HepG2 (cell line): ENCODE measurements around the gene ATP2B3. TPM values are rescaled to one million over a fixed set of nuclear protein-coding genes. Genes with fewer than 3 reads are reported as not detected.

Source experiments
- ATAC-seq: fragments of 200-7000 bp; cut with Tn5 transposase; 3 replicates; pipeline ENCODE4 v1.9.1; 2020; ENCODE audit warnings: mild to moderate bottlenecking, moderate library complexity
- BruUV-seq: library from RNA; stranded (reverse); fragments of 400-500 nt; replicated peaks from 2 replicates; lab custom pipeline; 2021; lab: Mats Ljungman, UMichigan
- CTCF ChIA-PET: fragments of 300-600 bp; formaldehyde crosslinking; extraction: SDS; loops from one replicate; lab custom pipeline; 2021; ENCODE audit warnings: low total read pairs, inconsistent platforms, low intra/inter-chr PET ratio; lab: Yijun Ruan, JAX
- POLR2A ChIA-PET: fragments of 350-600 bp; sonication (Branson Sonifier 250); formaldehyde crosslinking; loops from one replicate; lab custom pipeline; 2020; ENCODE audit warnings: antibody characterized with exemption, inconsistent platforms; lab: Yijun Ruan, JAX
- DNase-seq: peaks from one replicate; pipeline ENCODE4 v3.0.0-alpha.2; 2015; ENCODE audit warnings: low spot score
- FAIRE-seq: peaks from 3 replicates; lab custom pipeline; 2011; peaks lifted over from hg19 to GRCh38; lab: Jason Lieb, UNC
- H2AFZ ChIP-seq: one replicate; pipeline ENCODE4 v1.6.1; 2011; ENCODE audit warnings: low read length, inconsistent platforms
- H3K27ac ChIP-seq: fragments of 300-600 bp; 3 replicates; pipeline ENCODE4 v1.8.0; 2011; ENCODE audit warnings: mixed run types, mild to moderate bottlenecking, mixed read lengths, low read length, inconsistent platforms; ENCODE audit not compliant: insufficient read depth; ENCODE audit errors: extremely low read length
- H3K27me3 ChIP-seq, 2 experiments: fragments of 200-600 bp in 1 of 2; 2 replicates in 1 of 2; 3 replicates in 1 of 2; pipeline versions ENCODE4 v1.6.0 to v1.8.0; 2011; ENCODE audit warnings: low read length in 2 of 2, mild to moderate bottlenecking in 2 of 2, moderate library complexity in 2 of 2, inconsistent platforms in 1 of 2; ENCODE audit not compliant: insufficient read depth in 2 of 2, control insufficient read depth in 1 of 2
- H3K36me3 ChIP-seq, 2 experiments: fragments of 200-600 bp in 1 of 2; replicated peaks in 1 of 2; 2 replicates in 1 of 2; 3 replicates in 1 of 2; pipeline versions ENCODE4 v1.5.1 to v1.8.0; 2011; ENCODE audit warnings: low read length in 2 of 2, inconsistent platforms in 1 of 2; ENCODE audit not compliant: insufficient read depth in 2 of 2, control insufficient read depth in 1 of 2
- H3K4me1 ChIP-seq: 2 replicates; pipeline ENCODE4 v1.5.1; 2012; ENCODE audit warnings: low read length, inconsistent platforms; ENCODE audit not compliant: insufficient read depth
- H3K4me2 ChIP-seq: 2 replicates; pipeline ENCODE4 v1.6.0; 2011; ENCODE audit warnings: low read depth, low read length, inconsistent platforms
- H3K4me3 ChIP-seq, 3 experiments: fragments of 200-600 bp in 1 of 3; sonication (generic), shearing (Covaris generic) in 1 of 3; replicated peaks in 1 of 3; 2 replicates each; pipeline ENCODE4 v1.5.1; 2011 to 2016; ENCODE audit warnings: low read length in 3 of 3, inconsistent platforms in 2 of 3, low read depth in 2 of 3, mild to moderate bottlenecking in 2 of 3, control low read depth in 1 of 3, mixed read lengths in 1 of 3; ENCODE audit not compliant: insufficient read depth in 1 of 3
- H3K79me2 ChIP-seq: one replicate; pipeline ENCODE4 v1.6.1; 2011; ENCODE audit warnings: low read length, inconsistent platforms; ENCODE audit not compliant: insufficient read depth
- H3K9ac ChIP-seq: 2 replicates; pipeline ENCODE4 v1.6.0; 2011; ENCODE audit warnings: mild to moderate bottlenecking, low read depth, low read length, inconsistent platforms; ENCODE audit not compliant: insufficient read depth
- H3K9me3 ChIP-seq: 2 replicates; pipeline ENCODE4 v1.5.1; 2012; ENCODE audit warnings: mild to moderate bottlenecking, low read length
- H4K20me1 ChIP-seq: 2 replicates; pipeline ENCODE4 v1.6.0; 2011; ENCODE audit warnings: inconsistent platforms, mild to moderate bottlenecking, low read length, moderate library complexity; ENCODE audit not compliant: insufficient read depth
- CENPX ChIP-seq: sonication (generic); formaldehyde crosslinking; IDR thresholded peaks from 2 replicates; pipeline ENCODE4 v1.9.0; 2021; ENCODE audit warnings: mild to moderate bottlenecking, missing genetic modification reagents, moderate library complexity
- IKZF1 ChIP-seq: fragments of 450-650 bp; IDR thresholded peaks from 2 replicates; pipeline ENCODE4 v1.7.1; 2016
- LCORL ChIP-seq, 2 experiments: fragments of 450-650 bp in 1 of 2; sonication (generic) in 1 of 2; formaldehyde crosslinking in 1 of 2; IDR thresholded peaks; 2 replicates each; pipeline versions ENCODE4 v1.5.0 to v1.6.1; 2017 to 2020; ENCODE audit warnings: antibody characterized with exemption in 1 of 2, missing genetic modification reagents in 1 of 2
- MEF2D ChIP-seq: sonication (generic); formaldehyde crosslinking; IDR thresholded peaks from 2 replicates; pipeline ENCODE4 v1.5.1; 2020; ENCODE audit warnings: mild to moderate bottlenecking, missing genetic modification reagents
- MTA1 ChIP-seq: sonication (generic); formaldehyde crosslinking; IDR thresholded peaks from 2 replicates; pipeline ENCODE4 v1.4.0; 2020; ENCODE audit warnings: missing genetic modification reagents, mild to moderate bottlenecking, borderline replicate concordance
- PTBP1 ChIP-seq: fragments of 200-400 bp; formaldehyde crosslinking; IDR thresholded peaks from 2 replicates; pipeline ENCODE4 v1.6.1; 2018; ENCODE audit warnings: low read length, low read depth; ENCODE audit not compliant: poor library complexity, severe bottlenecking
- SMARCC2 ChIP-seq: fragments of 450-650 bp; IDR thresholded peaks from 2 replicates; pipeline ENCODE4 v1.6.1; 2017; ENCODE audit warnings: antibody characterized with exemption, mild to moderate bottlenecking
- SYNCRIP ChIP-seq: fragments of 200-400 bp; formaldehyde crosslinking; IDR thresholded peaks from 2 replicates; pipeline ENCODE4 v1.6.1; 2018; ENCODE audit warnings: mild to moderate bottlenecking, low read depth, low read length; ENCODE audit not compliant: insufficient read depth
- TBP ChIP-seq: sonication (generic); formaldehyde crosslinking; IDR thresholded peaks from 2 replicates; pipeline ENCODE4 v1.5.0; 2020; ENCODE audit warnings: missing genetic modification reagents
- ZNF101 ChIP-seq: sonication (generic); formaldehyde crosslinking; IDR thresholded peaks from 2 replicates; pipeline ENCODE4 v1.4.0; 2020; ENCODE audit warnings: mild to moderate bottlenecking, low read depth, missing genetic modification reagents, borderline replicate concordance
- ZNF333 ChIP-seq: sonication (generic); formaldehyde crosslinking; IDR thresholded peaks from 2 replicates; pipeline ENCODE4 v1.4.0; 2020; ENCODE audit warnings: mild to moderate bottlenecking, missing genetic modification reagents, borderline replicate concordance
- ZNF44 ChIP-seq: sonication (generic); formaldehyde crosslinking; IDR thresholded peaks from 2 replicates; pipeline ENCODE4 v1.5.1; 2020; ENCODE audit warnings: mild to moderate bottlenecking, missing genetic modification reagents
- ZNF780A ChIP-seq: sonication (generic); formaldehyde crosslinking; IDR thresholded peaks from 2 replicates; pipeline ENCODE4 v1.8.0; 2022; ENCODE audit warnings: mild to moderate bottlenecking, missing genetic modification reagents, moderate library complexity
- WGBS: methylation state at CpG from one replicate; pipeline ENCODE4 v1.1.6; 2017; ENCODE audit warnings: low lambda C conversion rate; 5-methylcytosine and 5-hydroxymethylcytosine counted together
- in situ Hi-C: cut with HindIII; loops from 2 replicates; pipeline ENCODE4 v1.10.0; 2017; ENCODE audit warnings: low pct_unique_long_range_greater_than_20kb; ENCODE audit not compliant: extremely low pct_ligation_motif_present
- intact Hi-C: fragments of 100-400 bp; cut with micrococcal nuclease; formaldehyde crosslinking; loops from one replicate; pipeline ENCODE4 v1.10.0; 2022; ENCODE audit not compliant: unreplicated experiment
- polyA plus RNA-seq, 8 experiments: library from polyadenylated mRNA; depleted of rRNA in 3 of 8; stranded (reverse) in 7 of 8; unstranded in 1 of 8; fragments of >200 nt; fragmentation: Illumina TruSeq in 4 of 8; extraction: Trizol in 4 of 8; gene quantifications; 2 replicates each; pipeline versions ENCODE4 v1.2.1 to v1.2.3, GENCODE V29; 2011 to 2016; ENCODE audit warnings: low read depth in 4 of 8, missing spikeins in 1 of 8, mixed read lengths in 1 of 8; ENCODE audit not compliant: insufficient read depth in 1 of 8
- total RNA-seq, 5 experiments: library from RNA; depleted of rRNA; stranded (reverse); fragments of >200 nt; fragmentation: Illumina TruSeq; extraction: Trizol; gene quantifications; 2 replicates each; pipeline ENCODE4 v1.2.3, GENCODE V29; 2016; ENCODE audit warnings: low read depth in 1 of 5
- TF ChIP-seq, protein P1 (sequence below): sonication (generic); formaldehyde crosslinking; IDR thresholded peaks from 2 replicates; pipeline ENCODE4 v1.8.1; 2023; ENCODE audit warnings: mild to moderate bottlenecking, missing genetic modification reagents
- TF ChIP-seq, protein P2 (sequence below): sonication (generic); formaldehyde crosslinking; IDR thresholded peaks from 2 replicates; pipeline ENCODE4 v1.4.0; 2020; ENCODE audit warnings: missing genetic modification reagents, mild to moderate bottlenecking, borderline replicate concordance
- TF ChIP-seq, protein P3 (sequence below): sonication (generic); formaldehyde crosslinking; IDR thresholded peaks from 2 replicates; pipeline ENCODE4 v1.4.0; 2020; ENCODE audit warnings: missing genetic modification reagents, low read depth, mild to moderate bottlenecking, borderline replicate concordance

The ATP2B3 gene
- total and polyA plus RNA-seq, 2 of the 13 experiments (the other 11 are each of a cell fraction or from before 2014, with no cell fraction given), result not detected

DNA sequence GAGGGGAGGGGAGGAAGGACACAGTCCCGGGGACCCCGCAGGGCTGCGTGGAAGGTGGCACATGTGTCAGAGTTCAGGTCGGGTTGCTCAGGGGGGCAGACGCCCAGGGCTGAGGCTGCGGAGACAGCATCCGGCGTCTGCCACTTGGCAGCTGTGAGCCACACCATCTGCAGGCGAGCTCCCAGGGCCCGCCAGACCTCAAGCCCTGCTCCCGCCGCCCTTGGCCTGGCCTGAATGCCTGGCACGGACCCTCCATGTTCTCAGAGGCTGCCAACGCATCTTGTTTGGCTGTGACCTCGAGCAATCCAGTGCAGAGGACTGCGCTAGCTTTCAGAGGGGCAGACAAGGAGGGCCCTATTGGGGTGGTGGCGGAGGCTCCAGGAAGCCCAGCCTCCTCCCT is 17.6 kb upstream of the ATP2B3 start:
- peaks cover 10% of the 10 kb centered on the region; the same call in 1 of the 2 replicates for H3K4me1 ChIP-seq
- ATAC-seq, result no peak
- H3K9ac ChIP-seq, result no peak overlapping the region
- TF ChIP-seq LCORL (IDR thresholded peaks at IDR 0.05) (no peak), LCORL (CRISPR knock-in tag; IDR thresholded peaks at IDR 0.05) (no peak), ZNF44 (CRISPR knock-in tag) (no peak), ZNF780A (CRISPR knock-in tag) (no peak), ZNF101 (no peak), ZNF333 (CRISPR knock-in tag) (no peak), PTBP1 (no peak), TBP (CRISPR knock-in tag) (no peak), IKZF1 (no peak), MTA1 (CRISPR knock-in tag) (no peak), MEF2D (no peak), SMARCC2 (no peak), SYNCRIP (no peak), CENPX (CRISPR knock-in tag) (no peak)
- TF ChIP-seq, protein P1, sequence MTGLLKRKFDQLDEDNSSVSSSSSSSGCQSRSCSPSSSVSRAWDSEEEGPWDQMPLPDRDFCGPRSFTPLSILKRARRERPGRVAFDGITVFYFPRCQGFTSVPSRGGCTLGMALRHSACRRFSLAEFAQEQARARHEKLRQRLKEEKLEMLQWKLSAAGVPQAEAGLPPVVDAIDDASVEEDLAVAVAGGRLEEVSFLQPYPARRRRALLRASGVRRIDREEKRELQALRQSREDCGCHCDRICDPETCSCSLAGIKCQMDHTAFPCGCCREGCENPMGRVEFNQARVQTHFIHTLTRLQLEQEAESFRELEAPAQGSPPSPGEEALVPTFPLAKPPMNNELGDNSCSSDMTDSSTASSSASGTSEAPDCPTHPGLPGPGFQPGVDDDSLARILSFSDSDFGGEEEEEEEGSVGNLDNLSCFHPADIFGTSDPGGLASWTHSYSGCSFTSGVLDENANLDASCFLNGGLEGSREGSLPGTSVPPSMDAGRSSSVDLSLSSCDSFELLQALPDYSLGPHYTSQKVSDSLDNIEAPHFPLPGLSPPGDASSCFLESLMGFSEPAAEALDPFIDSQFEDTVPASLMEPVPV (CRISPR knock-in tag), result no peak
- TF ChIP-seq, protein P2, sequence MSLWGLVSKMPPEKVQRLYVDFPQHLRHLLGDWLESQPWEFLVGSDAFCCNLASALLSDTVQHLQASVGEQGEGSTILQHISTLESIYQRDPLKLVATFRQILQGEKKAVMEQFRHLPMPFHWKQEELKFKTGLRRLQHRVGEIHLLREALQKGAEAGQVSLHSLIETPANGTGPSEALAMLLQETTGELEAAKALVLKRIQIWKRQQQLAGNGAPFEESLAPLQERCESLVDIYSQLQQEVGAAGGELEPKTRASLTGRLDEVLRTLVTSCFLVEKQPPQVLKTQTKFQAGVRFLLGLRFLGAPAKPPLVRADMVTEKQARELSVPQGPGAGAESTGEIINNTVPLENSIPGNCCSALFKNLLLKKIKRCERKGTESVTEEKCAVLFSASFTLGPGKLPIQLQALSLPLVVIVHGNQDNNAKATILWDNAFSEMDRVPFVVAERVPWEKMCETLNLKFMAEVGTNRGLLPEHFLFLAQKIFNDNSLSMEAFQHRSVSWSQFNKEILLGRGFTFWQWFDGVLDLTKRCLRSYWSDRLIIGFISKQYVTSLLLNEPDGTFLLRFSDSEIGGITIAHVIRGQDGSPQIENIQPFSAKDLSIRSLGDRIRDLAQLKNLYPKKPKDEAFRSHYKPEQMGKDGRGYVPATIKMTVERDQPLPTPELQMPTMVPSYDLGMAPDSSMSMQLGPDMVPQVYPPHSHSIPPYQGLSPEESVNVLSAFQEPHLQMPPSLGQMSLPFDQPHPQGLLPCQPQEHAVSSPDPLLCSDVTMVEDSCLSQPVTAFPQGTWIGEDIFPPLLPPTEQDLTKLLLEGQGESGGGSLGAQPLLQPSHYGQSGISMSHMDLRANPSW, result no peak
- TF ChIP-seq, protein P3, sequence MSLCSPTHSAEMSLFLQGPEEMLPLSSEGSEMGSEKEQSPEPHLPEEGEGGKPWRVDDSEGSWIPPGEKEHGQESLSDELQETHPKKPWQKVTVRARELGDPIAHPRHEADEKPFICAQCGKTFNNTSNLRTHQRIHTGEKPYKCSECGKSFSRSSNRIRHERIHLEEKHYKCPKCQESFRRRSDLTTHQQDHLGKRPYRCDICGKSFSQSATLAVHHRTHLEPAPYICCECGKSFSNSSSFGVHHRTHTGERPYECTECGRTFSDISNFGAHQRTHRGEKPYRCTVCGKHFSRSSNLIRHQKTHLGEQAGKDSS (CRISPR knock-in tag), result no peak
- H3K4me2 ChIP-seq, result no peak overlapping the region
- no peak for FAIRE-seq
- in situ Hi-C loops, result loop anchor here (10.0 kb wide), 1 partner anchor 45 kb away; no protein-coding TSS in a partner anchor
- WGBS, result no CpG with 5 or more reads among the region's 17 CpGs
- no peaks in the 10 kb centered on the region for H4K20me1 ChIP-seq
- intact Hi-C loops, result no loop called here
- H3K79me2 ChIP-seq, result no peaks in the 10 kb centered on the region
- DNase-seq, result no peak
- H3K27ac ChIP-seq, result no peak overlapping the region
- ChIA-PET POLR2A (no interaction called here), CTCF (no interaction called here)
- H2AFZ ChIP-seq, result no peak overlapping the region
- H3K27me3 ChIP-seq, result 0 out of 5 replicates have a peak, but pooled peaks cover 0 to 1% of the 10 kb centered on the region in 2 experiments
- no TSS peak for BruUV-seq
- no peaks in the 10 kb centered on the region for H3K36me3 ChIP-seq
- no peak overlapping the region for H3K4me3 ChIP-seq
- H3K9me3 ChIP-seq, result no peaks in the 10 kb centered on the region
